Subcutaneous adipose tissue (tissue), 4 donors: Measurements from ENCODE around the gene SYT7. TPM values are rescaled to one million over a fixed set of nuclear protein-coding genes. Genes with fewer than 3 reads are reported as not detected.

Experiments used
- CTCF ChIP-seq: fragments of 450-650 bp; IDR thresholded peaks from one replicate; pipeline ENCODE4 v1.5.1; 2016; ENCODE audit warnings: low read depth, mild to moderate bottlenecking, control low read depth, antibody characterized with exemption, moderate library complexity
- total RNA-seq, 4 donors: library from RNA; depleted of rRNA; stranded (reverse); fragments of >200 nt; gene quantifications; one replicate each; pipeline ENCODE4 v1.1.0, GENCODE V29; 2016

The SYT7 gene
- total RNA-seq, 4 donors from 2014 or later: 0.66 to 4.0 (median 1.4) TPM

- no peak for TF ChIP-seq CTCF
Measured at GRCh38 chr11:61549662-61550568, 31.0 kb downstream of the SYT7 start.

GRCh38 chr11:61549177-61549576 lies 31.7 kb downstream of the SYT7 start:
- no peak for TF ChIP-seq CTCF

DNA sequence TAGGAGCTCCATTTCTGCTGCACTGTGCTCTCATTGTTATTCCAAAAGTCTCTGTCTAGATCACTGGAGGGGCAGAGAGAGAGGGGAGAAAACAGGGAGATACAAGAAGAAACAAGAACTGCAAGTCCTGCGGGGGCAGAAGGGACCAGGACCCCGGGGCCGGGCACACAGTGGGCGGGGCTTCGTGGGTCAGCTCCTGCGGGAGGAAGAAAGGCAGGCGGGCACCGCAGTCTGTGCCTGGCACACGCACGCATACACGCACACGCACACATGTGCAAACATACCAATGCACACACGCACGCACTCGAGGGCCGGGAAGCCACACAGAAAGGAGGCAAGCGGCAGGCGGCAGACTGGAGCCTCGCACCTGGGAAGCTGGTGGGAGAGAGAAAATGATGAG lies 33.6 kb downstream of the SYT7 start:
- TF ChIP-seq CTCF: no peak

DNA sequence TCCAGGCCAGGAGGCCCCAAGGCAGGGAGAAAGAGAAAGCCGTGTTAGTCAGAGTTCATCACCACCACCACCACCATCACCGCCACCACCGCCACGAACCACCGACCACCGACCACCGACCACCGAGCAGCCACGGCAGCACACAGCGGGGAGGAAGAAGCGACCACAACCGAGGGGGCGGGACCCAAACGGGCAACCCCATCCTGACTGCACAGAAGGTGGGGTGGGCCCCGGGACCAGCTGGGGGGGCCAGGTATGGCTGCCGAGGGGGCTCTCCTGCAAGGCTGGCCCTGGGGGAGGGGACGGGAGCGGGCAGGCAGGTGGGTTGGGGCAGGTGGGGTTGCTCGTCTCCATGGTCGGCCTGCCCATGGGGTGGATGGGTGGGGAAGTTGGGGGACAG lies 34.2 kb downstream of the SYT7 start:
- TF ChIP-seq CTCF: no peak

DNA sequence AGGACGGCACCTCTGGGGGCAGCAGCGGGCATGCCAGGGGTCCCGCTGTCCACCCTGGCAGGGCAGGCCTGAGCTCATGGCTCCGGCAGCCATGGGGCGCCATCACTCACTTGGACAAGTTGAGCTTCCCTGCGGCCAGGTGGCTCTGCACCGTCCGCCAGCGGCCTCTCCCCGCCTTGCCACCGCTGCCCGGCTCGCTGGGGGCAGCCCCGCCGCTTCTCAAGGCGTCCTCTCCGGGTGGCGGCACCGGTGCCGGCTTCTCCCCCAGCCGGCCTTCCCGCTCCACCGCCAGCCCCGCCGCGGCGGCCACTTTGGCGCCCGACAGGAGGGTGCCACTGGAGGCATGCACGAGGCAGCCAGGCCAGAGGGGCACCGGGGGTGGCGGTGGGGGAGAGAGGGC lies 35.0 kb downstream of the SYT7 start:
- no peak for TF ChIP-seq CTCF

DNA sequence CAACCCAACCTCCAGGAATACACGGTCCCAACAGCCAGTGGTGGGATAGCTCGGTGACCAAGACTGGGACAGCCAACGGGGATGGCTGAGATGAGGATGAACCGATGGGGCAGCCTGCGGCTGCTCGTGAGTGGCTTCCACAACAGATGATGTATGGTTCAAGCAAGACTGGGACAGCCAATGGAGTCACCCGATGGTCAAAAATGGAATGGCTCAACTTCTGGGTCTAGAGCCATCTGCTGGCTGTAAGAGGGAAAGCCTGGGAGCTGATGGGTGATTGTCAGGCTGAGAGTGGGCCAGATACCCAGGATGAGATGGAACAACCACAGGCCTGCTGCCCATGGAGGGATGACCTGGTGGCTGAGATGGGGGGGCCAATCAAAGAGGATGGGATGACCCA lies 35.5 kb downstream of the SYT7 start:
- TF ChIP-seq CTCF: no peak

GRCh38 chr11:61544466-61544865 lies 36.4 kb downstream of the SYT7 start:
- no peak for TF ChIP-seq CTCF
